Right hindlimb (tissue), 1 donor: ENCODE results near the gene HNRNPA2B1.

Experiments used
- DNase-seq: peaks from one replicate; pipeline ENCODE4 v3.0.0-alpha.2; 2018

HNRNPA2B1 gene

DNA sequence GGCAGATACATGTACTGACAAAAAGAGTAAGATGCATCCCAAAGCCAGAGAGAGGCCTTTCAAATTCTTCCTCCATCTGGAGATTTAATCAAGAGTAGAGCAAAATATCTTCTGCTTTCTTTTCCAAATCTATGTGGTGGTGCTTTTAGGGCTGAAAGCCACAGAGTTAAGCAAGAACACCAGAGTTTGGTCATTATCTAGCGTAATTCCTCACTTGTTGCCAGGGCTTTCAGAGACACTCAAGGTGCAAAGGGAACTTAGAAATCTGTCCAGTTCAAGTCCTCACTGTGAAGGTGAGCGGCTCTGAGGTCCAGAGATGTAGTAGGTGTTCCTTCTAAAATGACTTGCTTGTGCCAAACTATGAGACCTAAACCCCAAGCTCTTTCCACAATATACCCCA, 59.5 kb downstream of the HNRNPA2B1 start:
- no peak for DNase-seq

DNA sequence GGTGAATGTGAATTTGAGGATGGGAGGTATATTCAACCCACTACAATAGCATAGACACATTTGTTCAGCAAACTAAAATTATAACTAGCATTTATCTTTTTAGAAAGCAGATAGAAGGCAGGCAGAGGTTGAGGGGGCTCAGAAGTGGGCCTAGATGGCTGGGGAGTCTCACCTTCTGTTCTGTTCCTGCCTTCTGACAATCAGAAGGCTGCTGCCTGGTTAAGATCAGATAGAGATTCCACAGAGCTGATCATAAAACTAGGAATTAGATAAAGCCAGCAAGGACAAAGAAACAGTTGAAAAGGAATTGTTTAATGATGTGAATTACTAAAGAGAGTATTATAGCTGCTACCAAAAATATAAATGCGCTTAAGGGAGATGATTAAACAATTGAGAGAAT, 60.2 kb downstream of the HNRNPA2B1 start:
- no peak for DNase-seq
